Upper lobe of left lung (tissue), 6 donors: ENCODE data around the gene MMP14. TPM values are rescaled to one million over a fixed set of nuclear protein-coding genes. Genes with fewer than 3 reads are reported as not detected.
"Not testable (repeated sequence)": the region's sequence is repeated elsewhere in the genome, so short reads cannot be mapped to it uniquely, and the experiment has no call there.

ENCODE experiments used
- ATAC-seq, 2 donors: fragments of 200-7000 bp; cut with Tn5 transposase; one replicate each; pipeline ENCODE4 v1.9.1; 2022; ENCODE audit warnings: mild to moderate bottlenecking in 2 of 2, moderate library complexity in 2 of 2; ENCODE audit not compliant: low FRiP score in 2 of 2
- DNase-seq, 2 donors: peaks; one replicate each; pipeline ENCODE4 v3.0.0-alpha.2; 2019 to 2020
- H3K27ac ChIP-seq, 4 donors: fragments of 200-600 bp; sonication (generic); one replicate each; pipeline ENCODE4 v1.5.1; 2016 to 2019
- H3K27me3 ChIP-seq, 4 donors: fragments of 200-600 bp; sonication (generic); one replicate each; pipeline ENCODE4 v1.5.1; 2017 to 2019
- H3K36me3 ChIP-seq, 4 donors: fragments of 200-600 bp; sonication (generic); one replicate each; pipeline ENCODE4 v1.5.1; 2016 to 2019
- H3K4me1 ChIP-seq, 4 donors: fragments of 200-600 bp; sonication (generic); one replicate each; pipeline ENCODE4 v1.5.1; 2018 to 2019
- H3K4me3 ChIP-seq, 4 donors: fragments of 200-600 bp; sonication (generic); one replicate each; pipeline ENCODE4 v1.5.1; 2017 to 2019; ENCODE audit warnings: mild to moderate bottlenecking in 2 of 4, moderate library complexity in 1 of 4
- H3K9me3 ChIP-seq, 4 donors: fragments of 200-600 bp; sonication (generic); one replicate each; pipeline ENCODE4 v1.5.1; 2018 to 2019
- EP300 ChIP-seq, 4 donors: sonication (generic); formaldehyde crosslinking; IDR thresholded peaks; one replicate each; pipeline ENCODE4 v1.5.1; 2017; ENCODE audit warnings: antibody characterized with exemption in 4 of 4, control low read depth in 2 of 4
- POLR2A ChIP-seq, 4 donors: fragments of 450-650 bp; IDR thresholded peaks; one replicate each; pipeline ENCODE4 v1.5.1; 2016 to 2017; ENCODE audit warnings: antibody characterized with exemption in 4 of 4, mild to moderate bottlenecking in 2 of 4
- POLR2AphosphoS5 ChIP-seq, 2 donors: sonication (generic); formaldehyde crosslinking; IDR thresholded peaks; one replicate each; pipeline ENCODE4 v1.5.1; 2017; ENCODE audit warnings: antibody characterized with exemption in 2 of 2
- WGBS, 2 donors: methylation state at CpG; one replicate each; pipeline ENCODE4 v1.1.5; 2017 to 2018; 5-methylcytosine and 5-hydroxymethylcytosine counted together
- total RNA-seq, 6 donors: library from RNA; depleted of rRNA in 4 of 6; stranded (reverse); fragments of >200 nt in 4 of 6; gene quantifications; one replicate each; pipeline versions ENCODE4 v1.1.0 to v1.2.1, GENCODE V29; 2016 to 2021
- TF ChIP-seq, protein P1 (sequence below), 6 experiments: fragments of 450-650 bp in 4 of 6; fragments of 200-600 bp in 2 of 6; sonication (generic) in 2 of 6; IDR thresholded peaks; one replicate each; pipeline ENCODE4 v1.5.1; 2016 to 2019; ENCODE audit warnings: antibody characterized with exemption in 6 of 6
- donor health status: DM: no; HTN: no; CAD: no; lungs with moderate emphysema.
- donor health status: DM: no; HTN: yes; CAD: no; lungs with severe emphysema.

Gene MMP14
- total RNA-seq, 6 donors from 2014 or later = 53.4 to 157 (median 104) TPM

DNA sequence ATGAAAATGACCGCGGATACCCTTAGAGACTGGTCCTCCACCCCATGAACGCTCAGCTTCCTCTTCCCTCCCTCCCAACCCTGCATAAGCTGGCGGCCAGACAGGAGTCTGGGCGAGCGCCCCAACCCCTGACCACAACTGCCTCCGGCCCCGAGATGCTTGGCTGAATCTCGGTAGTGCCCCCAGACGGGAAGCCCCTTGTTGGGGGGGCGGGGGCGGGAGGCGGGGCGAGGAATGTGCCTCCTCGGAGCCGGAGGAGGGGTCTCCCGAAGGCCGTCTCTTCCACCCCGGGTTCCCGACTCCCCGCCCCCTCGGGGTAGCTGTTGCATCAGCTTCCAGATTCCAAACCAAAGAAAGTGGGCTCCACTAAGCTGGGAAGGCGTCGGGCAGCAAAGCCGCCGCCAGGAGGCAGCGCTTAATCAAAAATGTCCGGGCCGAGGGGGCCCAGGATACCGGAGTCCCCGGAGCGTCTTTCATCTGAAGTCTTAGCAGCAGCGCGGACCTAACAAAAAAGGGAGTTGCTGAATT lies 13.8 kb upstream of the MMP14 start:
- ATAC-seq = peak; percentile 74 to 92
- 2 to 4% methylated on average over 15 to 21 of the region's 34 CpGs for WGBS, 2 donors
- Histone ChIP-seq H3K4me1 (peaks cover 34 to 53% (median 43%) of the 10 kb centered on the region in 4 donors), H3K27me3 (no peaks in the 10 kb centered on the region), H3K9me3 (no peaks in the 10 kb centered on the region), H3K27ac (peak overlapping the region; percentile 67 to 86 (median 82)), H3K36me3 (no peaks in the 10 kb centered on the region), H3K4me3 (peak overlapping the region; percentile 19 to 52 (median 45))
- peak; percentile 75 to 90 for DNase-seq
- TF ChIP-seq, protein P1, sequence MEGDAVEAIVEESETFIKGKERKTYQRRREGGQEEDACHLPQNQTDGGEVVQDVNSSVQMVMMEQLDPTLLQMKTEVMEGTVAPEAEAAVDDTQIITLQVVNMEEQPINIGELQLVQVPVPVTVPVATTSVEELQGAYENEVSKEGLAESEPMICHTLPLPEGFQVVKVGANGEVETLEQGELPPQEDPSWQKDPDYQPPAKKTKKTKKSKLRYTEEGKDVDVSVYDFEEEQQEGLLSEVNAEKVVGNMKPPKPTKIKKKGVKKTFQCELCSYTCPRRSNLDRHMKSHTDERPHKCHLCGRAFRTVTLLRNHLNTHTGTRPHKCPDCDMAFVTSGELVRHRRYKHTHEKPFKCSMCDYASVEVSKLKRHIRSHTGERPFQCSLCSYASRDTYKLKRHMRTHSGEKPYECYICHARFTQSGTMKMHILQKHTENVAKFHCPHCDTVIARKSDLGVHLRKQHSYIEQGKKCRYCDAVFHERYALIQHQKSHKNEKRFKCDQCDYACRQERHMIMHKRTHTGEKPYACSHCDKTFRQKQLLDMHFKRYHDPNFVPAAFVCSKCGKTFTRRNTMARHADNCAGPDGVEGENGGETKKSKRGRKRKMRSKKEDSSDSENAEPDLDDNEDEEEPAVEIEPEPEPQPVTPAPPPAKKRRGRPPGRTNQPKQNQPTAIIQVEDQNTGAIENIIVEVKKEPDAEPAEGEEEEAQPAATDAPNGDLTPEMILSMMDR (IDR thresholded peaks at IDR 0.05) = peak; percentile 68 to 85 (median 81)
- TF ChIP-seq POLR2A (IDR thresholded peaks at IDR 0.05) = no peak

DNA sequence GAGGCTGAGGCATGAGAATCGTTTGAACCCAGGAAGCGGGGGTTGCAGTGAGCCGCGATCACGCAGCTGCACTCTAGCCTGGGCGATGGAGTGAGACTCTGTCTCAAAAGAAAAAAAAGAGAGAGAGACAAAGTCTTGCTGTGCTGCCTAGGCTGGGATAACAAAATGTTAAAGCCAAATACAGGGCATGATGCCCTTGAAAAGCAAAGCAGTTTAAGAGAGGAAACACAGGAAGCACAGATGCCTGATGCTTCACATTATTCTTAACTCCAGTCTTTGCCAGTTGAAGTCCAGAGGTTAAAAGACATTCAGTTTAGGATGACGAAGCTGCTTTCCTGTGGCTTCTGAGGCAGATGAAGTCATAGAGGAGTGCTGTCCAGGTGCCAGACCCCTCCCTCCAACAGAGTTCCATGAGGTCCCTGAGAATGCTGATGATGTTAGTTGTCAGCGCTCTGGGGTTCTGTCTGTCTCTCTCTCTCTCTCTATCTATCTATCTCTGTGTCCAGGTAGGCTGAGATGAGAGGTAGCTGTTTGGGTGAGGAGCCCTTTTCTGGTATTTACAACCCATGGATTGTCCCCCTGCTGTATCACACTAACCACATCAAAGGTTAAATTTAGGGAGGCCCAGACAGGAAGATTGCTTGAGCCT lies 11.6 kb upstream of the MMP14 start:
- peaks cover 22 to 35% (median 28%) of the 10 kb centered on the region in 4 donors for H3K4me1 ChIP-seq
- TF ChIP-seq, protein P1 (IDR thresholded peaks at IDR 0.05) = no peak
- TF ChIP-seq POLR2A (IDR thresholded peaks at IDR 0.05) (no peak), EP300 (IDR thresholded peaks at IDR 0.05) (no peak), POLR2AphosphoS5 (IDR thresholded peaks at IDR 0.05) (no peak)
- DNase-seq = no peak
- ATAC-seq = peak in 1 of 2 donors; percentile 23
- 52 to 62% methylated on average over 8 of the region's 8 CpGs for WGBS, 2 donors
- no peak overlapping the region for H3K27ac ChIP-seq
- no peaks in the 10 kb centered on the region for H3K27me3 ChIP-seq
- H3K4me3 ChIP-seq = no peak overlapping the region
- no peaks in the 10 kb centered on the region for H3K36me3 ChIP-seq
- no peaks in the 10 kb centered on the region for H3K9me3 ChIP-seq

DNA sequence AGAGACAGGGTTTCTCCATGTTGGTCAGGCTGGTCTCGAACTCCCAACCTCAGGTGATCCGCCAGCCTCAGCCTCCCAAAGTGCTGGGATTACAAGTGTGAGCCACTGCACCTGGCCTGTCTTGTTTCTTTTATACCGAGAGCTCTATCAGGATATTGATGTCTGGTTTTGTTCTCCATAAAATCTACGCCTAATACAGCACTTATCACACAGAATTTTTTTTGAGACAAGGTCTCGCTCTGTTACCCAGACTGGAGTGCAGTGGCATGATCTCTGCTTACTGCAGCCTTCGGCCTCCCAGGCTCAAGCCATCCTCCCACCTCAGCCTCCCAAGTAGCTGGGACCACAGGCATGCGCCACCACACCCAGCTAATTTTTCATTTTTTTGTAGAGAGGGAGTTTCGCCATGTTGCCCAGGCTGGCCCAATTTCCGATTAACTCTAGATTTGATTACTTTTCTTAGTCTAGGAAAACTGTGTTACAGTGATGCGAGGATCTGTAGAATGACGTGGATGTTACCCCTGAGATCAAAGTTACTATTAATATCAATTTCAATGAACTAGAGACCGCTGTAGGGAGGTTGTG lies 7.2 kb upstream of the MMP14 start:
- Histone ChIP-seq H3K27ac (peak overlapping the region; percentile 76 to 86 (median 83)), H3K4me1 (peaks cover 8 to 16% (median 13%) of the 10 kb centered on the region in 4 donors), H3K36me3 (peaks cover 0 to 12% (median 10%) of the 10 kb centered on the region in 4 donors), H3K4me3 (peak overlapping the region in 3 of 4 donors; percentile 78 to 84 (median 79))
- DNase-seq, H3K9me3 ChIP-seq, H3K27me3 ChIP-seq, ATAC-seq: not testable (repeated sequence)
- WGBS, 2 donors = 85 to 88% methylated on average over 12 of the region's 12 CpGs

DNA sequence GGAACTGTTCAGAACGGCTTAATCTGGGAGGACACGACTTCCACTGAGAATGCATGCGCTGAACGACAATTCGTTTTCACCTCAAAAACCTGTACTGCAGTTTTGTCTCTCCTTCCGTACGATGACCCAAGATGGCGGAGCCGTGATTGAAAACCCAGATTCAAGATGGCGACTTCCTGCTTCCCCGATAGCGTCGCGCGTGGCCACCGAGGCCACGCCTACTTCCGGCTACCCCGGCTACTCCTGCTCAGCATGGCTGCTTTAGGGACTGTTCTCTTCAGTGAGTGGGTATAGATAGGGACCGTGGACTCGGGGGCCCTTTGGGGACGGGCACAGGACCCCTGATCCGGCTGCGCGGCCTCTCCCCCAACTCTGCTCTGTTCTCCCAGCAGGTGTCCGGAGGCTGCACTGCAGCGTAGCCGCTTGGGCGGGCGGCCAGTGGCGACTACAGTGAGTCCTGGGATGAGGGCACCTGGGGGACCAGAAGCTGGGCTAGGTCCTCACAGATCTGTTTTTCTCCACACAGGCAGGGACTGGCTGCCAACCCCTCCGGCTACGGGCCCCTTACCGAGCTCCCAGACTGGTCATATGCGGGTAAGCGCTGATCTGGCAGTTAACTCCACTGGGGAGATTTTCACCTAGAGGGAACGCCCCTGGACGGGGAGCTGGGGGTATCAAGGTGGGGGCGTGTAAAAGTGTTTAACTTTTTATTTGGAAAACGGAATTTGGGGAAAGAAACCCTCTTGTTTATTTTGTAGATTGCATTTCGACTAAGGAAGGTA lies 6.5 kb upstream of the MMP14 start, which contains the start of gene MRPL52:
Gene MRPL52, plus strand, starts transcription at position 227 of the 782 bp plus-strand sequence. Its CDS starts 26 bp downstream, at position 253.
- H3K4me1 ChIP-seq = peaks cover 8 to 15% (median 11%) of the 10 kb centered on the region in 4 donors
- peak within 1 kb of the TSS; percentile 76 to 86 (median 83) for H3K27ac ChIP-seq
- peaks cover 0 to 16% (median 13%) of the 10 kb centered on the region in 4 donors for H3K36me3 ChIP-seq
- H3K9me3 ChIP-seq = no peaks in the 10 kb centered on the region
- 1% methylated on average over 20 to 34 of the region's 41 CpGs for whole genome bisulfite sequencing, 2 donors
- no peaks in the 10 kb centered on the region for H3K27me3 ChIP-seq
- H3K4me3 ChIP-seq = peak within 1 kb of the TSS; percentile 78 to 85 (median 82)
- ATAC-seq = peak; percentile 92 to 98
- TF ChIP-seq POLR2AphosphoS5 (IDR thresholded peaks at IDR 0.05) (peak; percentile 31 to 41), EP300 (IDR thresholded peaks at IDR 0.05) (no peak), POLR2A (IDR thresholded peaks at IDR 0.05) (peak in 2 of 4 donors; percentile 46 to 47)
- TF ChIP-seq, protein P1 (IDR thresholded peaks at IDR 0.05) = peak in 1 of 6 experiments; percentile 5
- DNase-seq = peak; percentile 91 to 96
